HS-5 (cell line): Measurements from ENCODE around the gene LTC4S.

Source experiments
- DNase-seq: peaks from one replicate; pipeline ENCODE4 v3.0.0-alpha.2; 2012; ENCODE audit warnings: low read depth

Gene LTC4S

DNA sequence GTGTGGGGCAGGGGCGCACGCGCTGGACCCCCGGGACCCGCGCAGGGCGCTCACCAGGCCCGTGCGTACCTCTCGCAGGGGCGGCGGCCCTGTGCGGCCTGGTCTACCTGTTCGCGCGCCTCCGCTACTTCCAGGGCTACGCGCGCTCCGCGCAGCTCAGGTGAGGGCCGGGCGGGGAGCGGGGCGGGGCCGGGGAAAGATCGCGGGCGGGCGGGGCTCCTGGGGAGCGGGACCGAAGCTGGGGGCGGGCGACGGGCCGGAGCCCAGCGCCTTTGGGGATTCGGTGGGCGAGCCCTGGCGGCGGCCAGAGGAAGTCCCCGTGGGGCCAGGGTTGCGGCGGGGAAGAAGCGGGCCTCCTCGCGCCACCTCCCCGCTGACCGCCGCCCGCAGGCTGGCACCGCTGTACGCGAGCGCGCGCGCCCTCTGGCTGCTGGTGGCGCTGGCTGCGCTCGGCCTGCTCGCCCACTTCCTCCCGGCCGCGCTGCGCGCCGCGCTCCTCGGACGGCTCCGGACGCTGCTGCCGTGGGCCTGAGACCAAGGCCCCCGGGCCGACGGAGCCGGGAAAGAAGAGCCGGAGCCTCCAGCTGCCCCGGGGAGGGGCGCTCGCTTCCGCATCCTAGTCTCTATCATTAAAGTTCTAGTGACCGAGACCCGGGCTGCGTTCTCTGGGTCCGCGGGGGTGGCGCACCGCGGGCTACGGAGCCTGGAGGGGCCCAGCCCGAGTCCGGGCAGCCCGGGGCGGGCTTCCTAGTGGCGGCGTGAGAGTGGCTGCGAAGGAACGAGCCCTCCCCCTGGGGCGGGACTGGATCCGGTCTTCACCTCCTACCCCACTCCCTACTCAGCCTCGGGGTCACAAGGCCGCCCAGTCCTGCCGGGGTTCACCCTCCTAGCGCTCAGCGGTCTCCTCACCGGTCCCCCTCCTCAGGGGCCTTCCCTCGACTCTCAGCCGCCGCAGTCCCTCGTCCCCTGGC is 2.4 kb downstream of the LTC4S start:
- DNase-seq, result no peak

DNA sequence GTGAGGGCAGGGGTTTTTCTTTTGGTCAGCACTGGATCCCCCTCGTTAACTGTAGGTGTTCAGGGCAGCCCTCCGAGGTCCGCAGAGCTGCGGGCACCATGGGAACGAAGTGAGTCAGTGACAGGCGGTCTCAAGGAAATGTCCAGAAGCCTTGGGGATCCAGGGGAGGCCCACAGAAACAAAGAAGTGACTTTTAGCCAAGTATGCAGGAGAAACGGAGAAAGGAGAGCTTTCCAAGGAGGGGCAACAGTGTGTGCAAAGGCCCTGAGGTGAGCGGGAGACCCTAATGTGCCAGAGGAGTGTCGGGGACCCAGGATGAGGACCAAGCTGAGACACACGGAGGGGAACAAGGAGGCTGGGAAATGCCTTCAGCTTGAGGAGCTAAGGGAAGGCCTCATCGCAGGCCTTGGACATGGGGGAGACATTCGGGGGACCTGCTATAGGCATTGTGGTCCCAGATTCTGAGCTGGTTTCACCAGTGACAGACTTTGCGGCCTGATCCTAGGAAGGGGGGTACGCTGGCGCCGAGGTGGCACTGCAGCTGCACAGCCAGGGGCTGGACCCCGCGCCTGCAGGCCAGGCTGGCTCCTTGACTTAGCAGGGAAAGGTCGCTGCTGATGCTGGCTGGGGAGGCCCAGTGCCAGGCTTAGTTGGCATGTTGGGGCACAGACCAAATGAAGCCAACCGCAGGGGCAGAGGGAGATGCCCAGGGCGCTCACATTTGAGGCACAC is 3.3 kb downstream of the LTC4S start:
- no peak for DNase-seq

DNA sequence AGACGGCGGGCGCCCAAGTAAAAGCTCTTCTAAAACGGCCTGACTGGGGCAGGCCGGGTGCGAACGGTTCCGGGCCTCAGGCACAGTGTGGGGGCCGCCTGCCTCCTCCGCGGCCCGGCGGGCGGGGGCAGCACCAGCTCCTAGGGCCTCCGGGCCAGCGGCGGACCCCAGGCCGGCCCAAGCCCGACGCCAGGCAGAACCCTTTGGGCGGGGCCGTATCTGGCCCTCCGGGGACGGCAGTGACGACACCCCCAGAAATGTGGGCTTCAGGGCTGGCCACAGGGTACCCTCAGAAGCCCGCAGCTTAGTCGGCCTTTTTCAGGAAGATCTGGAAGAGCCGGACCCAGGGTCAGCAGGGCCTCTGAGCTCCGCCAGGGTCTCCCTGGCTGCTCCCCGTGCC is 4.0 kb downstream of the LTC4S start:
- DNase-seq, result no peak

DNA sequence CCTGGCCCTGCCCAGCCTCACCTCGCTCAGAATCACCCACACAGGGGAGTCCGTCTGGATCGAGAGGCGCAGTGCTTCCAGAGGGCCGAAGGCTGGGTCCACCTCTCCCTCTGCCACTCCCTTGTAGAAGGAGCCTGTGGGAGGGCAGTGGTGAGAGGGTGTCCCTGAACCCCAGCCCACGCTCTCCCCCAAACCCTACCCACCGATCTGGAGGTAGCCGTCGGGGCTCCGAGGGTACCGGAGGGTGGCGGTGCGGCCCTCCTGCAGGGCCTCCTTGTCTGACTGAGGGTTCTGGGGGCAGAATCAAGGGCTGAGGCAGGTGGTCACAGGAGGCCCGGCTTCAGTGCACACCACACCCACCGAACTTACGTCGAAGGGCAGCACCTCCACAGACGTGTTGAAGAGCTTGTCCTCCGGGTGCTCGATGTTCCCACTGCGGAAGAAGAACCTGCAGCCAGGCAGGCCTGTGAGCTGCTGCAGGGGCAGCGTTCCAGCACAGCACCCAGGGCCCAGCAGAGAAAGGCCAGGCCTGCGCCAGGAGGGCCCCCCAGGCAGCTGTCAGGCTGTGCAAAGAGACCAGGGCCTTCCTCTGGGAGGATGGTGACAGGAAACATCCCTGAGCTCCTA is 4.5 kb downstream of the LTC4S start:
- DNase-seq, result no peak

DNA sequence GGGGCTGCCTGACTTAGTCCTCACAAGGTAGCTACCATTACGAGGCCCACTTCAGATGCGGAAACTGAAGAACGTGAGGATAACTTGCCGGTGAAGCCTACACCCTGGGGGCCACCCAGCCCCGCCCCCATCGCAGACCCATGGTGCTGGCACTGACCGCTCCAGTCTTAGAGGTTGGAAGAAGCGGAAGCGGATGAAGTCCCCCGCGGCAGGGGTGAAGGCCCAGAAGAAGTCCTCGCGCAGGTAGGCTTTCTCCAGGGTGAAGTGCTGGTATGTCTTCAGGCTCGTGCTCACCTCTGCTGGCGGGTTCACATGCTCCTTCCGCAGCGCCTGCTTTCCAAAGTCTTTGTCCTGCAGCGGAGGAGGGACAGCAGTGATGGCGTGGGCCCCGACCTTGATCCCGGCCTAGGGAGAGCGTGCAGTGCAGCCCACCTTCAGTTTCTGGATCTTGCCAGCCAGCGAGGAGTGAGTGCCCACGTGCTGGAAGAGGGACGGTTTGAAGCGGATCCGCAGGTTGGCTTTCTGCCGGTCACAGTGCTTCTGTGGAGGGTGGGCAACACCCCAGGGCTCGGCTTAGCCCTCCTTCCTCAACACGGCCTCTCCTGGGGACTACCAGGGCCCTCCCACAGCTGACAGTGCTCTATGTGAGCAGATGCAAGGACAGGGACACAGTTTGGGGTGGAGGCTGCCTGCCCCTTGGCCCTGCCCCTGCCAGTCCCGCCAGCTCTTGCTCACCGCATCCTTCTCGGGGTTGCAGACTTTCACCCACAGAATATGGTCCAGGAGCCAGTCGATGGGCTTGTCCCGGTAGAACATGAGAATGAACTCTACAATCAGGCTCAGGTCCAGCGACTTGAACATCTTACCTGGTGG is 5.2 kb downstream of the LTC4S start:
- no peak for DNase-seq

DNA sequence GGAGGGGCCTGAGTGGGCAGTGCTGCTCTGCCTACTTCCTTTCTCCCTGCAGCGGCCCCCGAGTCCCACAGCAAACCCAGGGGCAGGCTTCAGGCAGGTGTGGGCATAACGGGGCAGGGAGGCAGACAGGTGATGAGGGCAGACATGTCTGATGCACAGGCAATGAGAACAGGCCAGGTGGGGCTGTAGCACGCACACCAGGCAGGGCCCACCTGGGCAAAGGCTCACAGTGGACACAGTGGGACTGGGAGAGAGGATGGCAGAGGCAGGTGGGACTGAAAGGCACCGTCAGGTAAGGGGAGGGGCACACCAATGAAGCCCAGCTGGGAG is 5.8 kb downstream of the LTC4S start:
- no peak for DNase-seq

DNA sequence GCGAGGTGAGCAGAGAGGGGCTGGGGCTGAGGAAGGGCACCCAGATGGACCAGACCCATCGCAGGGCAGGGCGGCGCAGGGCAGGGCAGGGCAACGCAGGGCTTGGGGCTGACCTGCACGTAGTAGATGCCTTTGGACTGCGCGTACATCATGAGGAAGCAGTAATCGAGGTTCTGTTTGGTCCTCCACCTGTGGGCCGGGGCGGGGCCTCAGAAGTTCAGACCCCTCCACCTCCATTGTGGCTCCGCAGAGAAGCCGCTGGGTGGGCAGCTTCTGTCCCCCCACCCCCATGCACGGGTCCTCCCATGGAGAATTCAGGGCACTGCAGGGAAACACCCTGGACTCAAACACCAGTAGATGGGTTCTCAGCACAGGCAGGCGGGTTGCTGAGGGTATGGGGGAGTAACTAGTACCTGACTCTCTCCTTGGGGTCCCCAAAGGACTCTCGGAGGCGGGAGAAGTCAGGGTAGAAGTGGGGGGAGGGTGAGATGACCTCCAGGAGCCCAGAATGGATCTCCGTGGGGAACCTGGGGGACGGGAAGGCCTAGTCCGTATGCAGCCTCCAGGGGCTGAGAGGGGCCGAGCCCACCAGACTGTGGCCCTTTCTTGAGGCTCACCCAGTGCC is 6.4 kb downstream of the LTC4S start:
- no peak for DNase-seq

DNA sequence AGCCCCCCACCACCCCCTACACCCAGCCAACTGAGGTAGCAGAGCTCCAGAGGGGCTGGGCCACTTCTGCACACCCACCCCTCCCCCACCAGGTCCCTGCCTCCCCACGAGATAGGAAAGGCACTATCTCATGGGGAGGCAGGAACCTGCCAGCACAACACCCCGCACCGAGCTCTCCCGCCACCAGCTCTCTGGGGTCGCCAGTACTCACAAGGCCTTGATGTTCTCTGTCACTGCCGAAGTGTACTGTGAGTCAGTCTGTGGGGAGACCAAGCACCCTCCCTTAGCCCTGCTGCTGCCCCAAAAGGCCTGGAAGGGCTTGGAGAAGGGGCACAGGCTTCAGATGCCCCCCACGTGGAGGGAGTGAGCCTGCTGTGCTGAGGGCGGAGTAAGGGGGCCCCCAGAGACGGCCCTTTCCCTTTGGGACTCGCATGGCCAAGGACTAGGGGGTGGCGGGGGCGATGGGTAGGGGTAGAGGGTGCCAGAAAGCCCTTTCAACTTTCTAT is 7.0 kb downstream of the LTC4S start:
- DNase-seq, result no peak

DNA sequence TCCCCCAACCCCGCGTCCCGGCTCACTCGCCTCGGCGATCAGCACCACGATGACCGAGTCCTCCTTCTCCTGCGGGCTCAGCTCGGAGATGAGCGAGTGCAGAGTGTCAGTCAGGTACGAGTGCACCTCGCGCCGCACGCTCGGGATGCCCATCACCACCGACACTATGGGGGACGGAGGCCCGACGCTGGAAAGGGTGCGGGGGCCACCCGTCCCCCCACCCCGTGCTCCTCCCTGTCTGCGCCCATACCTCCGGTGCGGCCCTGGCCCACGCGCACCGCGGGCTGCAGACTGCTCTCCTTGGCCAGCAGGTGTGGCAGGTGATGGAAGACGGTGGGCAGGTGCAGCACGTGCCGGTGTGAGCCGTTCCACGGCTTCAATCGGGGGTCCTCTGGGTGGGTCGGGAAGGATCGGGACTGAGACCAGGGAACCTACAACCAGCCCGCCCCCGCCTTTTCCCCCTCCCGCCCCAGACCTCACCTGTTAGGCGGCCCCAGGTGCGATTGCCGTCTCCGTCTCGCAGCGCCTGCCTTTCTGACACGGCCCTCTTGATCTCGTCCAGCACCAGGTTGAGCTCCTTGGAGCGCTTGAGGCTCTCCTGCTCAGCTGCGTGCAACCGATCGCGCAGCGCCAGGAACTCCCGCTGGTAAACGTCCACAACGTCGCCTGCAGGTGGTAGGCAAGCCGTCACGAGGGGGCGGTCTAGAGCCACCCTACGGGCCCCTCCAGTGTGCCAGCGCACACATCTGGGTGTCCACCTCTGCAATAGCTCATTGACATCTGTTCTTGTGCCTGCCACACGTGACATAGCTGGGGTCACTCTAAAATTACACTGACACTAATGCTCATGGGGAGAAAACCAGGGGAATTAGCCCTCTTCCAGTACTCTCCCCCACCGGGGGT is 7.8 kb downstream of the LTC4S start:
- DNase-seq, result no peak

DNA sequence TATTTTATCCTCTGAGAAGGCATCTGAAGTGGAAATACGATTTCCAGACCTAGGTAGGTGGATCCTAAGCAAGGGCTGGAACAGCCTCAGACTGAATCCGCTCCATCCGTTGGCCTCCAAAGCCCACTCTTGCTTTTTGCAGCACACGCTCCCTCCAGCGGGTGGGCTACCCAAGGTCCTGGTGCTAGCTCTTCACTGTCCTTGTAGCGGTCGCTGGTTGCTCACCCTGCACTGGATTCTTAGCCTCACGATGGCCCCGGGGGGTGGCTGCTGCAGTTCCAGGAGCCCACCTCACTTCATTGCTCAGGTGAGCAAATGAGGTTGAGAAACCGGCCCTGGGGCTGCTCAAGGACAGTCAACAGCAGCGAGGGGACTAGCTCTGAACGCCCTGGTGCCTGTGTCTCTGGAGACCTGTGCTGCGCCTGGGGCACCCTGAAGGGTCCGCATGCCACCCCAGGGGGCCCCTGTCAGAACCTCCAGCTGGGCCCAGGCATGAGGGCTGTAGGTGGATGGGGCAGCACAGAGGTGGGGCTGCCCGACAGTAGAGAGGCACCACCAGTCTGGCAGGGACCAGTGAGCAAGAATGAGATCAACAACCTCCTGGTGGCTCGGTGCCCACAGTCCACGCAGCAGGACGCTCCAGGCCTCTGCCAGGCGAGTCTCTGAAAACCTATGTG is 8.6 kb downstream of the LTC4S start:
- no peak for DNase-seq

DNA sequence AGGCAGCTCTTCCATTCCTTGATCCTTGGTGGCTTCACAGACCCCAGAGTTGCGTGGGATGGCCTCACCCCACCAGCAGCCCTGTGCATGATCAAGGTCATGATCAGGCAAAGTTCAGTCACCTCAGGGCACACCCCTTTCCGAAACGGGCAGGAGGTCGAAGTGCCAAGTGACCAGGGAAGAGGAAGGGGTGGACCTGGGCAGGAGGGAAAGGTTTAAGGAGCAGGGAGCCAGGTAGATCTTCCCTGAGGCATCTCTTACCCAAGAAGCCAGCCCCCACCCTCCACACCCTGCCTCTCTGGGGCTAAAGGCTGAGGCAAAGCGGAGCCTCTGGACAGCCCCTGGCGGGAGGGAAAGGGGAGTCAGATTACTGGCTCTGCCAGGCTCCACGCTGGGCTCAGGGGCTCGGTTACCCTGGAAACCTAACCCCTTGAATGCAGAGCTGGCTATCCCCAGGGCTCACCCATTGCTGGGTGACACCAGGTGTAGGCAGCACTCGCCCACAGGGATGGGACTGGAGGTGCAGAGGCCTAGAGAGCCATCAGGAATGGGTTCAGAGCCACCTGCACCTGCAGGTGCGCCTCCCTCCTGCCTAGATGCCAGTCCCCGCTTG is 9.3 kb downstream of the LTC4S start:
- DNase-seq, result no peak

DNA sequence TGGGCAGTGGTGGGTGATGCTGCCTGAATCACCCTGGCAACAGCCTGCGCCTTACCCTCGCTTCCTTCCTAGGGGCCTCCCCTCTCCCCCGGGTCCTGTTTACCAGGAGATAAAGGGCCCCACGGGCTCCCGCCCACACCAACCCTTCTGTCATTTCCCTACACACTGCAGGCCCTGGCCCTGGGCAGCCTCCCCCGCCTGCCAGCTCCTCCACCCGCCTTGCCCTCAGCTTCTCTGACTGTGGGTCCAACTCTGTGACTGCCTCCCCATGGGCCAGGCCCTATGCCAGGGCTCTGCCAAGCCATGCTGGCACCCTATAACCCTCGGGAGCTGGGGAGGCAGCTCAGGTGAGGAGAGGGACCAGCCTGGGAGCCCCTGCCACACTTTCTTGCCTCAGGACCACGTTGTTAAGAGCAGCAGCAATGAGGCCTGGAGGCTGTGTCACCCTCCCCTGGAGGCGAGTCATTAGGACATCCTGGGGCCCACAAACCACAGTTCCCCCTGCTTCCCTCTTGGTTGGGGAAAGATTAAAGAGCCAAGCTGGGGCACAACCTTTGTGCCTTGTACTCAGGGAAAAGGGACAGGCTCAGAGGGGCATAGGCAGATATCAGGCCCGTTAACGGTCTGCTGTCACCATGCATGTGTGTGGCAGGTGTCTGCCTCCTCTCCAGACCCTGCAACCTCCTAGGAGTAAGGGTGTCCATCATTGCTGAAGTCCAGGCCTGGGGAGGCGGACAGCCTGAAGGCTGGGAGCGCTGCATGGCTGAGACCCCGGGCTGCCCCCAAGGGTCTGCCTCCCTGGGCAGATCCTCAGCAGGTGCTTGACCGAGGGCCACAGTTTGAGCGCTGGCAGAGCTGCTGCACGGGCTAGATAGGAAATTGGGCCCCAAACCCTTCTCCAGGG is 10.1 kb downstream of the LTC4S start:
- no peak for DNase-seq

DNA sequence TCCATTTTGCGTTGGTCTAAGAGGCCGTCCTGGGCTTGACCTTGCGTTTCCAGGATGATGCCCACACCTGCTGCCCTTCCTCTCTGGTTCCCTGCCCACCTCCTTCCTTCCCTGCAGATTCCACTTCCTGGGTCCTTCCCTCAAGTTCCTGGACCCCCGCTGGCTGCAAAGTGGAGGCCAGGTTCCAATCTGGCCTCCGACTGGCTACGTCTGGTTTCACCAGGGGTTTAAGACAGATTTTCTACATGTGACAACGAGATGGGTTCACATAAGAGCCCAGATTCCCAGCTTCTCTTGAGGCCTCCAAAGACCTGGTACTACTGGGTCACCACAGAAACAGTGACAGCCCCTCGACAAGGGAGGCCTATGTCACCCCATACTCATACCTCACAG is 10.8 kb downstream of the LTC4S start:
- DNase-seq, result no peak

DNA sequence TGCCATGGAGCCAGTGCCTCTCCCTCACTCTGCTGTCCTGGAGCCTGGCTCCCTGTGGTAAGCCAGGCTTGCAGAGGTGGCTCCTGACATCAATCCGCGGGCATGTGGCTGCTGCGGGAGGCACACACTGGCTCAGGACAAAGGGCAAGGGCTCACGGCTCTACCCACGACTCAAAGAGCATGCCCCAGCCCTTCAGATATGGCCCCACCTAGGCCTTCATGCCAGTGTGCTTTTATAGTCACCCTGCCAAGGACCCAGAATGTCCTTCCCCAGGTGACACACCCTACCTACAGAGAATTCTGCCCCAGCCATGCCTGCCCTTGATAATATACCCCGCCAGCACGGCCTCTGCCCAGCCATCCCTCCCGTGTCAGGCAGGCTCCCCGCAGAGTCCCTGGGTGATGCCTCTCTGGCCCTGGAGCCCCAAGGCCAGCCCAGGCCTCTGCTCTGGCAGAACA is 11.3 kb downstream of the LTC4S start:
- no peak for DNase-seq

DNA sequence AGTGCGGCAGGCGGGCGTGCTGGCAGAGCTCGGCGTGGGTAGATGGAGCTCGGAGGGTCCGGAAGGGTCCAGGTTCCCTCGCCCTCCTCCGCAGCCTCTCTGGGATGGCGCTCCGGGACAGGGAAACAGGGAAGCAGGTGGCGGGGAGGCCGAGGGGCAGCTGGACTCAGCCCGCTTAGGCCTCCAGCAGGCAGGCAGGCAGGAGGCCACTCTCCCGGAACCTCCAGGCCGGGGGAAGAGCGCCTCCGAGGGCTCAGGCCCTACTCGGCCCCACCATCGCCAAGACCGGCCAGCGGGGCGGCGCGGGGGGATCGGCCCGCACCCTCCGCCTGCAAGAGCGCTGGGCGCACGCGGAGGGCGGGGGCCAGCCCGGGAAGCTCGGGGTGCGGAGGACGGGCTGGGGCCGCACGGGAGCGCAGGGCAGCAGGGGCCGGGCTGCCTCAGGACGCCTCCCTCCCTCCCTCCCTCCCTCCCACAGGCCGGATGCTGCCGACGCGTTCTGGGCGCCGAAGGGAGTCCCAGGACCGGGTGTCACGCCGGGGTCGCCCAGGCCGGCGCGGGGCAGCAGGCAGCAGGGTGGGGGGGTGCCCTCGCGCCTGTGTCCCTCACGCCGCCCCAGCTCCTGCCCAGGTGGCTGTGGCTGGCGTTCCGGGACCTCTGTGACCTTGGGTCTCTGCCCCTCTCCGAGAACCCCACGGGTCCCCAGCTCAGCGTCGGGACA is 11.9 kb downstream of the LTC4S start:
- no peak for DNase-seq

DNA sequence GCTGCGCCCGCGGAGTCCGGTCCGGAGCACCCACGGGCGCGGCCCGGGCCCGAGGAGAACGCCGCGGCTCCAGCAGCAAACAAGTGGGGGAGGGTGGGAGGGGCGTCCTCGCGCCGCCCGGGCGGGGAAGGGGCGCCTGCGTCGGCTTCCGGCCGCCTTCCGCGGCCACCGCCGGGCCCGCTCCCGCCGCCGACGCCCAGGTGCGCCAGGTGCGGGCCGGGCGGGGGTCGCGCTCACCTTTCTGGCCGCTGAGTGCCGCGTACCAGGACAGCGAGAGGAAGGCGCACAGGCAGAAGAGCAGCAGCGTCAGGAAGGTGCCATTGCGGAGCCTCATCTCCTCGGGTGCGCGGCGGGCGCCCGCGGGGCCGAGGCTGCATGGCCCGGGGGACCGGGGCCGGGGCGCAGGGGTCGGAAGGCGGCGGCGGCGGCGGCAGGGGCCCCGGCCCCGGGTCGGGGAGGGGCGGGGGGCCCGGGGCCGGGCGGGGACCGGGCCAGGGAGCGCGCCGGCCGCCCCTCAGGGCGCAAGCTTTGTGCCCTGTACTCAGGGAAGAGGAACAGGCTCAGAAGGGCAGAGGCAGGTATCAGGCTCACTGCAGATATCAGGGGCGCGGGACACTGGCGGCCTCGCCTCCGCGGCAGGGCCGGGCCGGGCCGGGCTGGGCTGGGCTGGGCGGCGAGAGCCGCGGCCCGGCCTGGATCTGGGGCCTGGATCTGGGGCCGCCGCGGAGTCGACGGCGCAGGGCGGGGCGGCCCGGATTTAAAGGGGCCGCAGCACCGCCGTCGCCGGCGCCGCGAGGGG is 12.7 kb downstream of the LTC4S start, which contains the start of gene MGAT4B:
Gene MGAT4B (minus strand): TSS at position 617 of the 799 bp plus-strand sequence. CDS start 283 bp downstream, at position 334.
- DNase-seq, result no peak
